ENCODE data around the gene STIM1.
"Not testable (repeated sequence)": the region's sequence is repeated elsewhere in the genome, so short reads cannot be mapped to it uniquely, and the experiment has no call there.

STIM1 gene

DNA sequence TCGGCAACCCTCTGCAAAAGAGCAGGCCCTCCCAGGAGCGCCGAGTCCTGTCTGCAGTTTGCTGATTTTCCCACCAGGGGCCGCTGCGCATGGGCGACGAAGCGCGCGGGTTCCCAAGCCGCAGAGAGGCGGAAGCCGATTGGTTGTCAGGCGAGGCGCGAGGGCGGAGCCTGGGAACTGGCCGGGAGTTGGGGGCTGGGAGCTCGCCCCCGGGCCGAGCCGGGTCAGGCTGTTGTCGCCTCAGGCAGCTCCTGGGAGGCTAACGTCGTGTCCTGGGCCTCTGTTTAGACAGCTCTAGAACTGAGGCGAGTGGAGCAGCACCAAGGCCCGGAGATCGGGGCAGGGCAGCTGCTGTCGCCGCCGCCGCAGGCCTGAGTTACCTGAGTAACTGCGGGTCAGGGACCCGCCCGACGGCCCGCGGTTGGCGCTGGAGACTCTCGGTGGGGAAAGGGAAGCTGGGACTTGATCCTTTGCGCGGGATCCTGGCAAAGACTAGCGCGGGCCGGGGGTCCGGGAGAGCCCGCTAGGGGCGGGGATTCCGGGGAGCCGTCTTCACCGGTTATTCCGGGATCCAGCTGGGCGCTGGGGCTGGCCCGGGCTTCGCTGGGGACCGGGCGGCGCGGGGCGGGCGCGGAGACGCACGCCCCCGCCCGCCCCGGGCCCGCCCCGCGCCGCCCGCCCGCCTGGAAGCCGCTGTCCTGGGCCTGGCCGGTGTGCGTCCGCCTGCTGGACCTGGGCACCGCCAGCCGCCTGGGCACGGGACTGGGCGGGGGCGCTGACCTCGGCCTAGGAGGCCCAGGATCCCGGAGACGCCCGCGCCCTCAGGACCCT lies at the start of gene STIM1:
Gene STIM1, plus strand, starts transcription at position 688 of the 831 bp plus-strand sequence. CDS start 607 bp downstream, outside the sequence.
- peak; percentile 65 for DNase-seq

GRCh38 chr11:3807909-3808860 lies 47.3 kb upstream of the STIM1 start, which contains the start of gene PGAP2:
Gene PGAP2 (plus strand): TSS chr11:3808560. CDS start chr11:3811260, 2,700 bp downstream.
- peak; percentile 9 for DNase-seq

- no peak for DNase-seq
Observed at GRCh38 chr11:3808861-3809623, 46.4 kb upstream of the STIM1 start.

DNA sequence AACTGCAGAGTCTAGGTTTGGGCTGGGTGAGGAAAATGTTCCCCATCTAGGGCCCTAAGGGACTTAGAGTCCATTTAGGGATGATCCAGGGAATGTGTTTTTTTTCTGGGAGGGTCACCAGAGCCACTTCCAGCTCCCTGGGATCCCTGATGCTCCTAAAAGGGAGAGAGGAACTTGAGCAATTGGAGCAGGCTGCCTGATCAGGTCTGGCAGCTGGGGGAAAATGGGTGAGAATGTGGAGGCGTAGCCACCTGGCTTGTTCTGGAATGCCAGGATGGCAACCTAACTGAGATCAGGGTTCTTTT lies 45.9 kb upstream of the STIM1 start:
- DNase-seq: no peak

- no peak for DNase-seq
Observed at GRCh38 chr11:3810446-3810845, 45.0 kb upstream of the STIM1 start.

GRCh38 chr11:3810951-3811350 lies 44.5 kb upstream of the STIM1 start:
- DNase-seq: no peak

DNA sequence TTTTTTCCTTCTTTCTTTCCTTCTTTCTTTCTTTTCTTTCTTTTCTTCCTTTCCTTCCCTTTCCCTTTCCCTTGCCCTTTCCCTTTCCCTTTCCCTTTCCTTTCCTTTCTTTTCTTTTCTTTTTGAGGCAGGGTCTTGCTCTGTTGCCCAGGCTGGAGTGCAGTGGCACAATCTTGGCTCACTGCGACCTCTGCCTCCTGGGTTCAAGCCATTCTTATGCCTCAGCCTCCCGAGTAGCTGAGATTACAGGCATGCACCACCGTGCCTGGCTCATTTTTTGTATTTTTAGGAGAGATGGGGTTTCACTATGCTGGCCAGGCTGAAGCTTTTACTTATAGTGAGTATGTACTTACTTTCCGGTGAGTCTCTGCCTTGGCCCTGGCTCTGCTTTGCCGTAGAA lies 40.6 kb upstream of the STIM1 start:
- DNase-seq: not testable (repeated sequence)

- DNase-seq: no peak
Observed at GRCh38 chr11:3815845-3816244, 39.6 kb upstream of the STIM1 start.

DNA sequence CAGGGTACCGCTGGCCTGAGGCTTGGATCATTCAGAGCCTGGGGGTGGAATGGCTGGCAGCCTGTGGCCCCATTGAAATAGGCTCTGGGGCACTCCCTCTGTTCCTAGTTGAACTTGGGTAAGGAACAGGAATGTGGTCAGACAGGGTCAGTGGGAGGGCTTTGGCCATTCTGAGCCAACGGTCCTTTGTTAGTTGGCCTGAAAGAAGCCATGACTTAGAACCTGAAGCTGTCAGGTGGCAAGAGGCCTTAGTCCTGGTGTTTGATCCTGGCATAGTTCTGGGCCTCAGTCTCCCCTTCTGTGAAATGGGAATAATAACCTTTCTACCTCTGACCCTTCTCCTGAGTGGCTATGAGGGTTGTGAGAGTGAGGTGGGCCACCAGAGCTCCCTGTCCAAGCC lies 38.8 kb upstream of the STIM1 start:
- DNase-seq: no peak

GRCh38 chr11:3817181-3817800 lies 38.2 kb upstream of the STIM1 start:
- no peak for DNase-seq

- DNase-seq: no peak
Observed at GRCh38 chr11:3820971-3821370, 34.5 kb upstream of the STIM1 start.

DNA sequence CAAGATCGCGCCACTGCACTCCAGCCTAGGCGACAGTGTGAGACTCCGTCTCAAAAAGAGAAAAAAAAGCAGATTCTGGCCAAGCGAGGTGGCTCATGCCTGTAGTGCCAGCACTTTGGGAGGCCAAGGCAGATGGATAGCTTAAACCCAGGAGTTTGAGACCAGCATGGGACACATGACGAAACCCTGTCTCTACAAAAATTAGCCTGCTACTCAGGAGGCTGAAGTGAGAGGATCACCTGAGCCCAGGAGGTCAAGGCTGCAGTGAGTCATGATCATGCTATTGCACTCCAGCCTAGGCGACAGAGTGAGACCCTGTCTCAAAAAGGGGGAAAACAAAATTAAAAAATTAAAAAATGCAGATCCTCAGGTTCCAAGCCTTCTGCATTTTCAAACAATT lies 33.2 kb upstream of the STIM1 start:
- no peak for DNase-seq

DNA sequence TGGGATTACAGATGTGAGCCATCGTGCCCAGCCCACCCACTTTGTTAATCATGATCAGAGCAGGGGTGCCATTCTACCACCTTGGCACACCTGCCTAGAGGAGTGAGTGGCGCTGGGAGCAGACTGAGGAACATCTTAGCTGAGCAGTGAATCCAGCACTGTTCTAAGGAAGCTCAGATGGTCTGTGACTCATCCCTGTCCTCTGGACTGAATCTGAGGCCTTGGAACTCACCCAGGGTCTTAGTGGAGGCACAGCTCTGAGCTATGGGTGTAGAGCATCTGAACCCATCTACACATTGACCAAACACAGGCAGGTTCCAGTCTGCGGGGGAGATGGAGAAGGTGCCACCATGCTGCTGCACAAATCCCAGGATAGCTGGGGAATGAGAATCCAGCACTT lies 32.2 kb upstream of the STIM1 start:
- DNase-seq: no peak

DNA sequence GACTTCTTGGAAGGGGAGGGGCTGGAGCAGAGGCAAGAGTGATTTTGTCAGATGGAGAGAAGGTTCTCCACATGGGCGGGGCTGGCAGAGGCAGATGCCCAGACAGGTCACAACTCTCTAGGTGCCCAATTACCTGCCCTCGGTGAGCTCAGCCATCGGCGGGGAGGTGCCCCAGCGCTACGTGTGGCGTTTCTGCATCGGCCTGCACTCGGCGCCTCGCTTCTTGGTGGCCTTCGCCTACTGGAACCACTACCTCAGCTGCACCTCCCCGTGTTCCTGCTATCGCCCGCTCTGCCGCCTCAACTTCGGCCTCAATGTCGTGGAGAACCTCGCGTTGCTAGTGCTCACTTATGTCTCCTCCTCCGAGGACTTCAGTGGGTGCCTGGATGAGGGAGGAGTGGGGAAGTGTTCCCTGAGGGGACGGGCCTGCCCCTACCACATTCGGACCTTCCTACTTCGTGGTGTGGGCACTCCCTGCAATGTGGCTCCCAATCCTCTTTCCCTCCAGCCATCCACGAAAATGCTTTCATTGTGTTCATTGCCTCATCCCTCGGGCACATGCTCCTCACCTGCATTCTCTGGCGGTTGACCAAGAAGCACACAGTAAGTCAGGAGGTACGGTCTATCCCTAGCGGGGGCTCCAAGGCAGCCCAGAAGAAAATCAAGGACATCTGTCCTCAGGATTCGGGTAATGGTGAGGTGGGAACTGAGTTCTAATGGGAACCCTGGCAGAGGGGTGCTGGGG lies 31.5 kb upstream of the STIM1 start:
- no peak for DNase-seq

- no peak for DNase-seq
Observed at GRCh38 chr11:3824714-3825472, 30.6 kb upstream of the STIM1 start.

DNA sequence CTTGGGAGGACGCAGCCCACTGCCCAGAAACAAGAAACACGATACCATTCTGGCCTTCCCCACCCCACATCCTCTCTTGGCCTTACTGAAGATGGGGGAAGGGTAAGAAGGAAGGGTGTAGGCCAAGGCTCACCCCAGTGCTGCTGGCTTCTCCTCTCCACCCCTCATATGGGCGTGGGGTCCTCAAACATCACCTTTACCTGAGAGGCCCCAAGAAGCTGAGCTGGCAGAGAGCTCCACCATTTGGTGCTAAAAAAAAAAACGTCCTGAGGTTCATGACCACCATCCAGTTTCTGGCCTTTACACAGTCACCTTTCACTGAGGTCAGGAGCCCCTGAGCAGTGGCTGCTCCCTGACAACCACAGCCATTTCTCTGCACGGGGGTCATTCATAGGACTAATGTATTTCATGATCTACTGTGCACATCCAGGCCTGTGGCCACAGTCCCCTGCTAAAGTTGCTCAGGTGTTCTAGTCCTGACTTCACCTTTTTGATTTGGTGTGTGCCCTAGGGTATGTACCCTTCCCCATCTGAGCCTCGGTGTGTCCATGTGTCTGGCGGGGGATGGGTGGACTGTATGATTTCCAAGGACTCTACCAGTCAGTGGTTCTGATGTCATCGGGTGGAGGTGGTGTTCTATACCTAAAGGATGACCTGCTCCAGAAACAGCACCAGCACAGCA lies 29.9 kb upstream of the STIM1 start:
- no peak for DNase-seq

DNA sequence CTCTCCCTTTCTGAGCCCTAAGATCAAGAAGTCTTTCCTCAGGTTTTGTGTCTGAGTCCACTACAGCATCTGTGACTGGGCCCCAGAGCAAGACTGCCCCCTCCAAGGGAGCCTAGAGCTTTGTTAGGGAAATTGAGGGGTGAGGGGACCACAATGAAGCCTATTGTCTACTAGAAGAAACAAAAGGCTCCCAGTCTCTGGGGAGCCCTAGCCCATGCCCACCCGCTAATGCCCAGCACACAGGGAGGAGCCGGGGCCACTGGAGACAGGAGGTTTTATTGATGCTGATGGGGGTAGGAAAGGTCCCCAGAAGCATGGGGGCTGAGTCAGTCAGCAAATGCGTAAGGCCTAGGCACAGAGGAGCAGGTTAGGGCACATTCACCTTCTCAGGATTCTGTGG lies 28.7 kb upstream of the STIM1 start:
- no peak for DNase-seq

GRCh38 chr11:3827434-3828186 lies 27.9 kb upstream of the STIM1 start:
- no peak for DNase-seq

DNA sequence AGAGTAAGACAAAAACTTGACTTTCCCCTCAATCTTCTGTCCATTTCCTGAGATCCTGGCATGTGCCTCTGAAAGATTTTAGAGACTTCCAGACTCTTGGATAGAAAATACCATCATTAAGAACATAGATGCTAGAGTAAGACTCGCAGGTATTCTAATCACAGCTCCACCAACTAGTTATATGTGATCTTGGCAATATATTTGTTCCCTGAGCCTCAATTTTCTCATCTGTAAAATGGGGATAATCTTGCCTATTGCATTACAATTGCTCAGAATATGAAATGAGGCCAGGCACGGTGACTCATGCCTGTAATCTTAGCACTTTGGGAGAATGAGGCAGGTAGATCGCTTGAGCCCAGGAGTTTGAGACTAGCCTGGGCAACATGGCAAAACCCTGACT lies 25.4 kb upstream of the STIM1 start:
- no peak for DNase-seq

DNA sequence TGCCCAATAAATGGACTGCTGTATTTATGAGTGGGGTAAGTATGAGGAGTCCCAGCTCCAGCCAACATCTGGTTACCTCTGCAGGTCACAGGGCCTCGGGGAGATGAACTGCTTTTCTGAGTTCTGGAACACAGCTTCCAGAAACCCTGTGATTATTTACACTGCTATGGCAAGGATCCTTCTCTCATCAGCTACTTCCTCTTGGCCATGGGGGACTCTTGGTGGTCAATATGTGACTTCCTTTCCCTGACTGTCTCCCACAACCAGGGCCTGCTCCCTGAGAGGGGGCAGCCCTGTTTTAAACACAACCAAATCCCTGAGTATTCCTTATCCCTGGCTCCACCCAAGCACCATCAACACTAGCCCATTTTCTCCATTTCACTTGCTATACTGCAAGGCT lies 24.7 kb upstream of the STIM1 start:
- no peak for DNase-seq

All from DMS 273 treated with DMSO at 0.1 percent for 48 hours (cell line).